ENCODE results near the gene KRTAP5-8.
"Not testable (repeated sequence)": the region's sequence is repeated elsewhere in the genome, so short reads cannot be mapped to it uniquely, and the experiment has no call there.

The KRTAP5-8 gene

DNA sequence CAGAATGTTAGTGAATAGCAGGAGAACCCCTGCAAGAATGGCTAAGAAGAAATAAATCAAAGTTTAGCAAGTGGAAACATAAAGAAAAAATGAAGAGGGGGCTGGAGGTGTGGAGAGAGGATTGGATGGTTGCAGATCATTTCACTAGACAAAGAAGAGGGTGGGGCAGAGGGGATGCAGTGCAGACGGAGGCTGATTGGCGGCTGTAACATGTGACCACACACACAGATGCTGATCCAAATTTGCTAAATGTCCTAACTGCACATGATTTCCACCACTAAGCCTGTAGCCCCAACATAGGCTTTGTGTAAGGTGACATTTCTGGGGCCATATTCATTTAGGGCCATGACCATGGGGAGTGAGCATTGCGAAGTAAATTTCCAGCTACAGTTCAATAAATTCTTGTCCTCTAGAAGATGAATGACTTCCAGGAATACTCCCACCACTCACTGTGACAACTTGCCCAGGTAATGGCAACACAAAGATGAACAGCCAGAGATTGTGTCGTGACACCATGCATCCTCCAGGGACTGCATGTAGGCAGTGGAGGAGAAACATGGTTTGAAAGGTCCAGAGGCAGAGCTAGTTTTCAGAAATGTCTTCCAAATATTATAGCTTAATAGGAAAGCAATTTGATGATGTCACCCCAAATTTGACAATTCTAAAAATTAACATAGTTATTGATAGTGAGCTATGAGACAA lies 38.0 kb downstream of the KRTAP5-8 start:
- no peak for DNase-seq

DNA sequence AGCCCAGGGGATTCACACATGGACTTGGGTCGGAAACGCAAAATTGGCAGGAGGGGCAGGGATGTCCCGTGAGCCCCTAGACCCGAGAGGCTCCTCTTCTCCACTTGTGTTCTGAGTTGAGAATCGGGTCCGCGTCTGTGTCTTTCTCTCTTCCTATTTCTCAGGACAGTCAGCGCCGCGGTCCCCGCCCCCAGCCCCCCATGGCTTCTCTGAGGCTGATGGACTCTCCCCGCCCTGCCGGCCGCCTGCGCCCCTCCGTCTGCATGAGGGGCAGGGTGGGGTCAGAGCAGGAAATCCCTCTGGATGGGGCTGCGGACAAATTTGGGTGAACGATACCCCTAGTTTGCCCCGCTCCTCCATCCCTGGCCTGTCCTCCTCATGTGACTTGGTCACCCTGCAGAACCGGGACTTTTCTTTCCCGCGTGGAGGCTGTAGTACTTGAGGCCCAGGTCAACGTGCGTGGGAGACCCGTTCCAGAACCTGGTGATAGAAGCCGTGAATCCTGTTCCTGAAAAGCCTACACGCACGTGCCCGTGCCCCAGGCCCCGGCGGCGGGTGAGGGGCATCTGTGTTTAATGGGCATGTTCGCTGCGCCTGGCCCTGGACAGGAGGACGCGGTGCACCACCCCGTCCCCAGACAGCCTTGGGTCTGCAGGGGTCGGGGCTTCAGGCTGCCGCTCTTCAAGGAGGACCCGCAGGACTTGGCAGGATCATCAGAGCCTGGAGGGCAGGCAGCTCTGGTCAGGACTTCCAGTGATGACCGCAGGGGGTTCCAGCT lies 39.1 kb downstream of the KRTAP5-8 start:
- not testable (repeated sequence) for DNase-seq

DNA sequence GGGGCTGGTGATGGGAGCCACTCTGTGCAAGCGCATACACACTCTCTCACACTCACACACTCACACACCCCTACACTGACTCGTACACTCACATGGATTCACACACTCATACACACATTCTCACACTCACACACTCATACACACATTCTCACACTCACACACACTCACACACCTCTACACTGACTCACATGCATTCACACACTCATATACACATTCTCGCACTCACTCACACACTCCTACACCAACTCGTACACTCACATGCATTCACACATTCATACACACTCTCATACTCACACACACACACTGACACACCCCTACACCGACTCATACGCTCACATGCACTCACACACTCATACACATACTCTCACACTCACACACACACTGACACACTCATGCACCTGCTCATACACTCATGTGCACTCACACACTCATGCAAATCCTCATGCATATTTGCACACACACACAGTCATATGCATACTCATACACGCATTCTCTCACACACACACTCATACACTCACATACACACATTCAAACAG lies 39.7 kb downstream of the KRTAP5-8 start:
- DNase-seq, result no peak

DNA sequence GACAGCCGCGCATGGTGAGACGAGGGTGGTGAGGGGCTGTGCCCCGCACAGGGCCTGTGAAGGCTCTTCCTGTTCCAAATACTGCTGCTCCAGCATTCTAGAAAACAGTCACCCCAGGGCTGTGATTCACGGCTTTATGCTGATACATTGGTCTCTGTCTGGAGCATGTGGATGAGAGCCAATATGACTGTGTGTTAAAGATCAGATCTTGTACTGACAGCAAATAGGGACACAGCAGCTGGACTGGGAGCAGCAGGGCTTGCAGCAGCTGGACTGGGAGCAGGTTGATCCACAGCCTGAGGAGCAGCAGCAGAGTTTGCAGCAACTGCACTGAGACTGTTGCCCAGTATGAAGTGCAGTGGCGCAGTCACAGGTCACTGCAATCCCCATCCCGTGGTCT lies 41.7 kb downstream of the KRTAP5-8 start:
- not testable (repeated sequence) for DNase-seq

DNA sequence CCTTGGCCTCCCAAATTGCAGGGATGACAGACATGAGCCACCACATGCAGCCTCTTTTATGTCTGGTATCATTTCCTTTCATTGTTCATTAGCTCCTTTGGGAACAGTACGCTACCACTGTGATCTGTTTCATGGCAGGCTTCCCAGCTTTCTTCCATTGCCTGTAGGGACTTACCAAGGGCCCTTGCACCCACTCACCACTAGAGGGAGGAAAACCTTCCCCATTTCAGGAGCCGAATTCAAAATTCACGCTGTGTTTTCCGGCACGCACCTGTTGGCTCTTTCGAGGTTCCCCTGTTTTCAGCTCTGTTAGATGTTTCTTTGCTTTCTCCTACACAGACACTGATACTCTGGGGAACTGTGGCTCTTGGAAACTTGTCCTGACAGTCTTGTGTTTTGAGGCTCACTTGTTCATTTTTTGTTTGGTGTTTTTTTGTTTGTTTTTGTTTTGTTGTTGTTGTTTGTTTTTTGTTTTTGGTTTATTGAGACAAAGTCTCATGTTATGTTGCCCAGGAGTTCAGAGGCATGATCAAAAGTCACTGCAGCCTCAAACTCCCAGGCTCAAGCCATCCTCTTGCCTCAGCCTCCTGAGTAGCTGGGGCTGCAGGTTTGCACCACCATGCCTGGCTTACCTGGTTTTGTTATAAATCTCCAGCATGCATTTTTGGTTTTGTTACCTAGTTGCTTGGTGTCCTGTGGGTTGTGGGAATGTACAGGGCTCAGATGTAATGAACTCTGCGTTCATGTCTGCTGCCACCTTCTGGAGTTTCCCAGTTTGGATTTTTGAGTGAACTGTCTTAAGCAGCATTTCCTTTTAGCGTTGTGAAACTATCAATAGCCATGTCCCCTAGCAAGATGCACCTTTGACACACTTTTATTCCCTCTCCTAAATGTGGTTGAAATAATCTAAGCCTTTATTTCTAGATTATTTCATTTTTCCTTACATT lies 42.5 kb downstream of the KRTAP5-8 start:
- peak in 1 of 2 donors; percentile 31 for DNase-seq

DNA sequence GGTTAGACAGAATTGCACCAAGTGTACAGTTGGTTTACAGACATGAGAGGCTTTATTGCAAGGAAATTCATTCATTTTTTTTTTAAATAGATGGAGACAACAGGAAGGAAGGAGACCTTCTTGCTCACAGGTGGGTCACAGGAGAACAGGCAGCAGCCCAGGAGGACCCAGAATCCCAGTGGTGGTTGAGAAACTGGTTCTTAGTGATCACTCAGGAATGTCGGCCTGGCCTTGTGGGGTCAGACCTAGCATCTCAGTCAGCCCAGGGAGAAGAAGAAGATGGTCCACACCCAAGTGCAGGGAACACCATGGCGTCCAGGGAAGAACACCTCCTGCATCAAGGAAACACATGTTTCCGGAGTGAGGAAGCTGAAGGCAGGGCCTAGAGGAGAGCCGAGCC lies 44.0 kb downstream of the KRTAP5-8 start:
- DNase-seq, result no peak

DNA sequence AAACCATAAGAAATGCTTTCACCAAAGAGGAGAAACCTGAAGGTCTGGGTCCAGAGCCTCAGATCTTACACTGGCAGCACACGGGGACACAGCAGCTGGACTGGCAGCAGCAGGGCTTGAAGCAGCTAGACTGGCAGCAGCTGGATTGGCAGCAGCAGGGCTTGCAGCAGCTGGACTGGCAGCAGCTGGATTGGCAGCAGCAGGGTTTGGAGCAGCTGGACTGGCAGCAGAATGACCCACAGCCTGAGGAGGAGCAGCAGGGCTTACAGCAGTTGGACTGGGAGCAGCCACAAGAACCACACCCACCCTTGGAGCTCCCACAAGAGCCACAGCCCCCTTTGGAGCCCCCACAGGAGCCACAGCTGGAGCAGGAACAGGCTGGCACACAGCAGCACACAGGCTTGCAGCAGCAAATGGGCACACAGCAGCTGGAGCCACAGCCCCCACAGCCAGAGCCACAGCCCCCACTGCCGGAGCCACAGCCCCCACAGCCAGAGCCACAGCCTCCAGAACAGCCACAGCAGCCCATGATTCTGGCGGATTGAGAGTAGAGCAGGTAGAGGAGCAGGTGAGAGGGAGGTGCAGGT lies 44.6 kb downstream of the KRTAP5-8 start, which contains the start of gene KRTAP5-11:
KRTAP5-11 (minus strand) TSS at position 567 of the 587 bp plus-strand sequence; CDS start at position 529, 38 bp downstream.
- DNase-seq, result no peak

DNA sequence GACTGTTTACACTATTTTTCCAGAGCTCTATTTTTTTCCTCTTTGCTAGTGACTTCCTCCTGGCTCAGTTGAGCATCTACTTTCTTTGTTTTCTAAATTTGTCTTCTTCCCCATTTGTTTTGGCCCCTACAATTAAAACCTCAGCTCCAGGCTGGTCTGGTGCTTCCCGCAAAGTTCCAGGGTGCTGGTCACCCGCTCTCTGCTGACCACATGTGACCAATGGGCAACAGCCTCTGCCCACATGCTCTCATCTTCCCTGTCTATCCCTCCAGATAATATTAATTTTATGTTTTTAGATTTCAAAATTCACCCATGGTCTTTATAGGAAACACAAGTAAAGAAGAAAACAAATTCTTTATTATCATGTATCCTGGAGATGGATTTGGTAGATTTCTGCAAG lies 45.1 kb downstream of the KRTAP5-8 start:
- not testable (repeated sequence) for DNase-seq

DNA sequence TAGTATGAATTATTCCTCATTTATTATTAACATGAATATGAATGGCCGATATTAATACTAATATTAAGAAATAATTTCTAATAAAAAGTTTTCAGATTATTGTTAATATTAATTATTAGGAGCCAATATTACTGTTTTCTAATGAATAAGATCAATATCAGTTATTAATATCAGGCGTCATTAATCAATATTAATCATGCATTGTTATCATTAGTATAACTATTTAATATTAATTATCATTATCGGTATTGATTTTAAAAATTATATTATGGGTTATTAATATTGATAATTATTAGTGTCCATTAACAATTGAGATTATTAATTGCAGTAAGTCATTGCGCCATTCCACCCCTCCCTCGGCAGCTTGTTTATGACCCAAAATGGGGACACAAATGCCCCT lies 47.8 kb downstream of the KRTAP5-8 start:
- DNase-seq, result not testable (repeated sequence)

DNA sequence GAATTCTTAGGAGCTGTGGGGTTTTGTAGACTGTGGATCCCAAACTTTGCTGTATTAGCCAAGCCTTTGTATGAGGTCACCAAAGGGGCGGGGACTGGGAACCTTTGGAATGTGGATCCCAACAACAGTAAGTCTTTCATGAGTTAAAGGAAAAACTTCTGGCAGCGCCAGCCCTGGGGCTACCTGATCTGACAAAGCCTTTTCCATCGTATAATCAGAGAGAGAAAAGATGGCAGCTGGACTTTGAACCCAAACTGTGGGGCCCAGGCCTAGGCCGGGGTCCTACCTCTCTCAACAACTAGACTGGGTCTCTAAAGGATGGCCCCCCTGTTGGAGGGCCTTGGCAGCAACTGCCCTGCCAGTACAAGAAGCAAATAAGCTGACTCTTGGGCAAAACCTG lies 50.5 kb downstream of the KRTAP5-8 start:
- not testable (repeated sequence) for DNase-seq
